SKM-1 treated with dmso at 0.1 percent for 144 hours (cell line): Measurements from ENCODE around the gene EN2.

Experiments
- DNase-seq: peaks from one replicate; lab custom pipeline; 2025; ENCODE audit not compliant: unreplicated experiment; lab: John Stamatoyannopoulos, UW

Gene EN2

DNA sequence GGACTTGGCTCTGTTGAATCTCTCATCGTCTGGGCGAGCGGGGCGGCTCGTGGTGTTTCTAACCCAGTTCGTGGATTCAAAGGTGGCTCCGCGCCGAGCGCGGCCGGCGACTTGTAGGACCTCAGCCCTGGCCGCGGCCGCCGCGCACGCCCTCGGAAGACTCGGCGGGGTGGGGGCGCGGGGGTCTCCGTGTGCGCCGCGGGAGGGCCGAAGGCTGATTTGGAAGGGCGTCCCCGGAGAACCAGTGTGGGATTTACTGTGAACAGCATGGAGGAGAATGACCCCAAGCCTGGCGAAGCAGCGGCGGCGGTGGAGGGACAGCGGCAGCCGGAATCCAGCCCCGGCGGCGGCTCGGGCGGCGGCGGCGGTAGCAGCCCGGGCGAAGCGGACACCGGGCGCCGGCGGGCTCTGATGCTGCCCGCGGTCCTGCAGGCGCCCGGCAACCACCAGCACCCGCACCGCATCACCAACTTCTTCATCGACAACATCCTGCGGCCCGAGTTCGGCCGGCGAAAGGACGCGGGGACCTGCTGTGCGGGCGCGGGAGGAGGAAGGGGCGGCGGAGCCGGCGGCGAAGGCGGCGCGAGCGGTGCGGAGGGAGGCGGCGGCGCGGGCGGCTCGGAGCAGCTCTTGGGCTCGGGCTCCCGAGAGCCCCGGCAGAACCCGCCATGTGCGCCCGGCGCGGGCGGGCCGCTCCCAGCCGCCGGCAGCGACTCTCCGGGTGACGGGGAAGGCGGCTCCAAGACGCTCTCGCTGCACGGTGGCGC lies at the start of gene EN2:
EN2 (plus strand) TSS at position 19 of the 767 bp plus-strand sequence; CDS start at position 268, 249 bp downstream.
- no peak for DNase-seq

GRCh38 chr7:155408651-155409586 lies 49.0 kb upstream of the EN2 start:
- DNase-seq, result no peak

GRCh38 chr7:155409980-155410379 lies 47.9 kb upstream of the EN2 start:
- no peak for DNase-seq

GRCh38 chr7:155410431-155410830 lies 47.5 kb upstream of the EN2 start:
- DNase-seq, result no peak

DNA sequence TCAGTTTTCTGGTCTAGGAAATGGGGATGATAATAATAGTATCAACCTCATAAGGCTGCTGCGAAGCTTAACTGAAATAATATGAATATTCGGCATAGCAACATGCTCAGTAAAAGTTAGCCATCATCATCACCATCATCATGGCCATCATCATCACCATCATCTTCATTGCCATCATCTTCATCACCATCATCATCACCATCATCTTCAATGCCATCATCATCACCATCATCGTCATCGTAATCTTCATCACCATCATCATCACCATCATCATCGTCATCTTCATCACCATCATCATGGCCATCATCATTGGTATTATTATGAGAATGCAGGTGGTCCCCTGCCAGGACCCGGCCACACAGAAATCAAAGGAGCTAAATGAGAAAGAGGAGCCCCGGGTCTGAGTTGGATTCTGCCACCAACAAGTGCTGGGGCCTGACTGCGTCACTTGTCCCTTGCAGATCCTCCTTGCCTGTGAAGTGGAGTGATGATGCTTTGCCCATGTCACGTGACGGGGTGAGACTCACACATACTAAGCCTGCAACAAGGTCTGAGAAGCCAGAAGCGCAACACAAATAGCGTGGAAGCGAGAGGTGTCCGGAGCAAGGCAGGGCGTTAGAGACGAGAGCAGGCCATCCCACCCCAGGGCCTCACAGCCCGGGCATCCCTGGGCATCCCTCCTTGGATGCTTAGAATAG lies 46.1 kb upstream of the EN2 start:
- no peak for DNase-seq

- no peak for DNase-seq
These were observed 45.3 kb upstream of the EN2 start for GRCh38 chr7:155412416-155413253.

GRCh38 chr7:155414547-155415492 lies 43.1 kb upstream of the EN2 start:
- DNase-seq, result no peak

GRCh38 chr7:155416646-155417380 lies 41.1 kb upstream of the EN2 start:
- no peak for DNase-seq

- DNase-seq, result no peak
These were observed 39.6 kb upstream of the EN2 start for GRCh38 chr7:155418304-155418703.

GRCh38 chr7:155418941-155419755 lies 38.8 kb upstream of the EN2 start:
- DNase-seq, result no peak

GRCh38 chr7:155420116-155420515 lies 37.8 kb upstream of the EN2 start:
- no peak for DNase-seq

DNA sequence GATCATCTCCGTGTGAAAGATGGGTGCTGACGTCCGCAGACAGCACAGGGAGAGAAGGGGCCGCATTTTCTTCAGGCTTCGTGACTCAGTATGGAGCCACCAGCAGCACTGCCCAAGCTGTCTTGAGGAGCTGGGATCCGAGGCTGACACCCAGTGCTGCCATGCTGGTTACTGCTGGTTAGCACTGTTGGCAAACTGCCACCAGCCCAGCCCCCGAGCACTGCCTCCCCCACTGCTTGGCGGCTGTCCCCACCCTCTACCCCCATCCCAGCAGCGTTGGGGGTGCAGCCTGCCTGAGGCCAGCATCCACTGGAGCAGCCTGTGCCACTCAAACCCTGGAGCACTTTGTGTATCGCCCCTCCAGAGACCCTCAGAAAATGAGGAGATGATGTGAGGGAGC lies 35.8 kb upstream of the EN2 start:
- DNase-seq, result no peak

DNA sequence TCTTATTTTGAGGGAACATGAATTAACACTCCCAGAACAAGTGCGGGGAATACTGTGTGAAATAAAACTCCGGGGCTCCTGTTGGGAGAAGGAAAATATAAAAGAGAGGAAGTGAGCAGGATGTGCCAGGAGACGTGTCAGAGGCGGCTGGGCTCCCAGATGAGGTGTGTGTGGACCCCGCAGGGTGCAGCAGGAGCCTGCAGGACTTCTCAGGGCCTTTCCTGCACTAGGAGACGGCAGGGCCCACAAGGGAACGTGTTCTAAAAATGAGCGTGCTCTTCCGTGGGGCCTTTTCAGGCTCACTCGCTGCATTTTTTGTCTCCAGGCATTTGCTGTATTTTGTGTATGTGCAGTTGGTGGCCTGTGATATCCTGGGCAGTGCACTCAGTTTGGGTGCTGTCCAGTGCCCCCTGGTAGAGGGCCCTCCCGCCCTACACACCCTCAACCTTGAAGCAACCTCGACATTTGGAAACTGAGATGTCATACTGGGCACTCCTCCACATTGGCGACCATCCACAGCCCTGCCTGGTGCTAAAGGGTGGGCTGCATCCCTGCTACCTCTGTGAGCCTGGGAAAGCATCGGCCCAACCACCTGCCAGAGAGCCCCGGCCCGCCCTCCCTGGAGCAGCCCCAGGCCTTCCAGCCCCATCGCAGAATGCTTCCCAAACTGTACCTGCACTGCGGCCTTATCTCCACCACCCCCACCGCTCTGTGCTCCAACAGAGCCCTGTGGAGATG lies 35.2 kb upstream of the EN2 start:
- no peak for DNase-seq

DNA sequence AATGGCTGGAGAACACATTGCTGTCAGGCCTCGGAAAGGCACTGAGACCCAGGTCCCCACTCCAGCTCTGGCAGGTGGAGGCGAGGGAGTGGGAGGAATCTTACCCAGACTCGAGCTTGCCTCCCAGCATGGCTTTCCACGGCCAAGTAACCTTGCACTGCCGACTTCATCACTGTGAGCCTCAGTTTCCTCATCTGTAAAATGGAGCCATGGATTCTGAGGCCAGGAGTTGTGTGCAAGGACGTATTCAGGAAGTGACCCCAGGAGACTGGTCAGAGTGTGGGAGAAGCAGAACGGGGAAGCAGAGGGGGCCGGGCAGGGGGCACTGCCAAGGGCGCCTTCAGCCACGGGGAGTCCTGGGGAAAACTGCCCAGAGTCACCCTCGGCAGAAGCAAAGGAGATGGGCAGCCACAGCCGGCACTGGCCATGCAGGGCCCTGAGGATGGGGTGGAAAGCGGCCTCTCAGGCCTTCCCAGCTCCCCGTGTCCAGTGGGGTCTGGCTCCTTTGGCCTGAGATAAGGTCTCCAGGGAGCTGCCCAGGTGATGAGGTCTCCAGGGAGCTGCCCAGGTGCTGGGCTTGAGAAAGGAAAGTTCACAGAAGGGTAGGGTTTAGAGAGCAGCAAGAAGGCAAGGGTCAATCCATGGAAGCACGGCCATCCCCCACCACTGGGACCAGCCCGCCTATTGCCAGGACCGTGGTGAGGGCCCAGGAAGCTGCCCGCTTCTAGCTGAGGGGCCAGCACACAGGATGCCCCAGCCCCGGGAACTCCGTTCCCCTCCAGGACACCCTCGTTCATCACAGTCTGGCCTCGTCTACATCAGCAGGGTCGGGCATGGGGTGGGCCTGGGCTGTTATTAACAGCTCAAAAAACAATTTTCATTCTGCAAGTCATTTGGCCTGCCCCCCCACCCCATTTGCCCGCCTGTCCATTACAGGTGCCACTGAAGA lies 34.3 kb upstream of the EN2 start:
- no peak for DNase-seq

GRCh38 chr7:155424301-155425010 lies 33.5 kb upstream of the EN2 start:
- no peak for DNase-seq

GRCh38 chr7:155425011-155425340 lies 33.0 kb upstream of the EN2 start:
- no peak for DNase-seq
